NCI-H1930 (cell line): ENCODE measurements around the gene SULT1C2.
"Not testable (repeated sequence)": the region's sequence is repeated elsewhere in the genome, so short reads cannot be mapped to it uniquely, and the experiment has no call there.

Experiments
- DNase-seq, 2 experiments: peaks; one replicate each; lab custom pipeline; 2025; lab: John Stamatoyannopoulos, UW

SULT1C2 gene

GRCh38 chr2:108351889-108352288 is 63.2 kb downstream of the SULT1C2 start:
- DNase-seq, result no peak

GRCh38 chr2:108354136-108354535 is 65.4 kb downstream of the SULT1C2 start:
- no peak for DNase-seq

GRCh38 chr2:108355906-108356734 is 67.4 kb downstream of the SULT1C2 start:
- no peak for DNase-seq

- not testable (repeated sequence) for DNase-seq
These were observed 70.6 kb downstream of the SULT1C2 start for GRCh38 chr2:108359336-108359735.
